Measurements from ENCODE around the gene STIP1. TPM values are rescaled to one million over a fixed set of nuclear protein-coding genes. Genes with fewer than 3 reads are reported as not detected.

The STIP1 gene
- total and polyA plus RNA-seq, 10 donors, result 30.1 to 111 (median 68.7) TPM

- H3K27ac ChIP-seq, result peak overlapping the region; percentile 84 to 99 (median 96)
- TF ChIP-seq POLR2AphosphoS5 (IDR thresholded peaks at IDR 0.05), result no peak
- TF ChIP-seq, protein P1, sequence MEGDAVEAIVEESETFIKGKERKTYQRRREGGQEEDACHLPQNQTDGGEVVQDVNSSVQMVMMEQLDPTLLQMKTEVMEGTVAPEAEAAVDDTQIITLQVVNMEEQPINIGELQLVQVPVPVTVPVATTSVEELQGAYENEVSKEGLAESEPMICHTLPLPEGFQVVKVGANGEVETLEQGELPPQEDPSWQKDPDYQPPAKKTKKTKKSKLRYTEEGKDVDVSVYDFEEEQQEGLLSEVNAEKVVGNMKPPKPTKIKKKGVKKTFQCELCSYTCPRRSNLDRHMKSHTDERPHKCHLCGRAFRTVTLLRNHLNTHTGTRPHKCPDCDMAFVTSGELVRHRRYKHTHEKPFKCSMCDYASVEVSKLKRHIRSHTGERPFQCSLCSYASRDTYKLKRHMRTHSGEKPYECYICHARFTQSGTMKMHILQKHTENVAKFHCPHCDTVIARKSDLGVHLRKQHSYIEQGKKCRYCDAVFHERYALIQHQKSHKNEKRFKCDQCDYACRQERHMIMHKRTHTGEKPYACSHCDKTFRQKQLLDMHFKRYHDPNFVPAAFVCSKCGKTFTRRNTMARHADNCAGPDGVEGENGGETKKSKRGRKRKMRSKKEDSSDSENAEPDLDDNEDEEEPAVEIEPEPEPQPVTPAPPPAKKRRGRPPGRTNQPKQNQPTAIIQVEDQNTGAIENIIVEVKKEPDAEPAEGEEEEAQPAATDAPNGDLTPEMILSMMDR (IDR thresholded peaks at IDR 0.05 in 8 of 11, conservative IDR thresholded peaks at IDR 0.05 in 3 of 11), result no peak
- TF ChIP-seq POLR2A (IDR thresholded peaks at IDR 0.05), result no peak
- WGBS, 5 donors, result 58 to 84% (median 62%) methylated on average over 9 to 23 of the region's 23 CpGs
- no peaks in the 10 kb centered on the region for H3K27me3 ChIP-seq (replicated peaks in 1 of 7)
- intact Hi-C loops (cut with DNase I; ENCODE audit: low total_unique reads), result no loop called here
- peak overlapping the region; percentile 58 to 89 (median 80) for H3K4me3 ChIP-seq
- DNase-seq, result peak; percentile 85
- H3K4me1 ChIP-seq, result peaks cover 32 to 96% (median 60%) of the 10 kb centered on the region in 6 donors
- peaks cover 0 to 66% (median 43%) of the 10 kb centered on the region in 6 donors for H3K36me3 ChIP-seq
- H3K9me3 ChIP-seq, result no peaks in the 10 kb centered on the region
Measured at GRCh38 chr11:64208086-64208795, 22.3 kb downstream of the STIP1 start.

GRCh38 chr11:64208796-64209562 lies 23.0 kb downstream of the STIP1 start:
- H3K27me3 ChIP-seq (replicated peaks in 1 of 7), result no peaks in the 10 kb centered on the region
- peaks cover 0 to 66% (median 39%) of the 10 kb centered on the region in 6 donors for H3K36me3 ChIP-seq
- peaks cover 32 to 97% (median 59%) of the 10 kb centered on the region in 6 donors for H3K4me1 ChIP-seq
- TF ChIP-seq POLR2AphosphoS5 (IDR thresholded peaks at IDR 0.05), result peak in 1 of 3 donors; percentile 30
- TF ChIP-seq POLR2A (IDR thresholded peaks at IDR 0.05), result no peak
- TF ChIP-seq, protein P1 (IDR thresholded peaks at IDR 0.05 in 8 of 11, conservative IDR thresholded peaks at IDR 0.05 in 3 of 11), result no peak
- no peak for DNase-seq
- peak overlapping the region; percentile 84 to 99 (median 96) for H3K27ac ChIP-seq
- 76 to 88% (median 77%) methylated on average over 18 of the region's 18 CpGs for WGBS, 5 donors
- no peaks in the 10 kb centered on the region for H3K9me3 ChIP-seq
- peak overlapping the region in 5 of 8 donors; percentile 78 to 89 (median 82) for H3K4me3 ChIP-seq
- intact Hi-C loops (cut with DNase I; ENCODE audit: low total_unique reads), result no loop called here

- no peak for DNase-seq
- H3K27me3 ChIP-seq (replicated peaks in 1 of 7), result no peaks in the 10 kb centered on the region
- WGBS, 5 donors, result 79 to 94% (median 83%) methylated on average over 8 of the region's 8 CpGs
- H3K4me3 ChIP-seq, result peak overlapping the region in 1 of 8 donors; percentile 89
- intact Hi-C loops (cut with DNase I; ENCODE audit: low total_unique reads), result no loop called here
- H3K4me1 ChIP-seq, result peaks cover 29 to 97% (median 53%) of the 10 kb centered on the region in 6 donors
- peak overlapping the region in 6 of 8 donors; percentile 93 to 99 (median 96) for H3K27ac ChIP-seq
- peak in 1 of 3 donors; percentile 40 for TF ChIP-seq POLR2AphosphoS5 (IDR thresholded peaks at IDR 0.05)
- TF ChIP-seq, protein P1 (IDR thresholded peaks at IDR 0.05 in 8 of 11, conservative IDR thresholded peaks at IDR 0.05 in 3 of 11), result no peak
- H3K9me3 ChIP-seq, result no peaks in the 10 kb centered on the region
- peaks cover 0 to 66% (median 40%) of the 10 kb centered on the region in 6 donors for H3K36me3 ChIP-seq
Measured at GRCh38 chr11:64209563-64209843, 23.5 kb downstream of the STIP1 start.
